HG03066 (cell line): ENCODE data around the gene MAP2K6.

ENCODE experiments used
- ATAC-seq: cut with Tn5 transposase; IDR thresholded peaks from one replicate; pipeline ENCODE4 v1.9.1; 2021; ENCODE audit warnings: low read depth; ENCODE audit not compliant: unreplicated experiment

The MAP2K6 gene

DNA sequence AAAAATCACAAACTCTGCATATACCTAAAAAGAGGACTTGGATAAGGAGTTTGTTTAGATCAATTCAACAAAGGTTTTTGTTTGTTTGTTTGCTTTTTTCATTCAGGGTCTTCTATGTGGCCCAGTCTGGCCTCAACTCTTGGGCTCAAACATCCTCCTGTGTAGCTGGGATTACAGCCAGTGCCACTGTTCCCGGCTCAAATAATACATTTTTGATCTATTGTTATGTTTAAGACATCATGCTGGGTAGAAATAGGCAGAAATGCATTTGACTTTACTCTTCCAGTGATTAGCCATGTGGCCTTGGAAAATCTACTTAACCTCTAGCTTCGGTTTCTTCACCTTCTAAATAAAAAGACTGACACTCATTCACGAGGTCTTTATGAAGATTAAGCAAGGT, 11.5 kb downstream of the MAP2K6 start:
- no peak for ATAC-seq

DNA sequence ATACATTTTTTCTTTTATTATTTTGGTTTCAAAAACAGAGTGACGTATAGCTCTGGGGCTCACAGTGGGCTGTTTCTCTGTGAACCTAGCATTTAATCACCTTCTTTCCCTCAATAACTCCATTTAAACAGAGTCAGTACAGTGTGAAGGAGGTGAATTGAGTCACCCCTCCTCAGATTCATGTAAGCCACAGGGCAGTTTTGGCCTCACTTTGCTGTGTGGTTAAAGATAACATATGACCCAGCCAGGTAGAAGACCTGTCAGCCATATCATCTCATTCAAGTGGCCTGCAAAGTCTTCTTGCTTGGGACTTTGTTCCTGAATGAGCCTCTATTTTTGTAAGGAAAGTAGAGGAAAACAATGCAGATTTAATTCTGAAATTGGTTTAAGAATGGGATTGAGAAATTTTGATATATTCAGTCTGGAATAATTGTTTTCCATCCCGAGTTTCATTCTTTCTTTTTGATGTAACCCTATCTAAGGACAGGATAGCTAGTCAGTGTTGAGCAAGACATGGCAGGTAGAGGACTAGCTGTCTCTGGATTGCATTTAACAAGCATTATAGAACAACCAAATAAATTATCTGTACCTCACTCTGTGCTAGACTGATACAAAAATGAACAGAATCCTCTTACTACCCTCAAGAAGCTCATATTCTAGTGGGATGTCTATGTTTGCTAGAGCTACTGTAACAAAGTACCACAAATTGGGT, 13.1 kb downstream of the MAP2K6 start:
- no peak for ATAC-seq

DNA sequence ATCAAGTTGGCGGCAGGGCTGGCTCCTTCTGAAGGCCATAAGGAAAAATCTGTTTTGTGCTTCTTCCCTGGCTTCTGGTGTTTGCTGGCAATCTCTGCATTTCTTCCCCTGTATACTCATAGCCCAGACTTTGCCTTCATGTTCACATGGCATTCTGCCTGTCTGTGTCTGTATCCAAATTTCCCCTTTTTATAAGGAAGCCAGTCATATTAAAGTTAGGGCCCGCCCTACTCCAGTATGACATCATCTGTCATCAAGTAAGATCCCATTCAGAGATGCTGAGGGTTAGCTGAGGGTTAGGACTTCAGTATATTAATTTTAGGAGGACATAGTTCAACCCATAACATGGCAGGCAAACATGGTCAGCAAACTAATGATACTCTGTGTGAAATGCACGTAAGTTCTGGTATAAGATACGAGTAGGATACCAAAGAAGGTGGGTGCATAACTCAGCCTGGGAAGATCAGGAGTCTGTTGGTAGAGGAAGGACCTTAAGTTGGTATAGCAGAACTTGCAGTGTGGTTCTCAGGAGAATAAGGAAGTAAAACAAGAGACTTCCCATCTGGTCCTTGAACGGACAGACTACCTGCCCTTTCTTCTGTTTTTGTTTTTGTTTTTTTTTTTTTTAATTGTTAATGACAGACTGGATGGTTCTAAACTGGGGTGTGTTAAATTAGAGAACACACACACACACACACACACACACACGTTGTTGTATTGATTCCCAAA, 13.9 kb downstream of the MAP2K6 start:
- ATAC-seq = no peak

DNA sequence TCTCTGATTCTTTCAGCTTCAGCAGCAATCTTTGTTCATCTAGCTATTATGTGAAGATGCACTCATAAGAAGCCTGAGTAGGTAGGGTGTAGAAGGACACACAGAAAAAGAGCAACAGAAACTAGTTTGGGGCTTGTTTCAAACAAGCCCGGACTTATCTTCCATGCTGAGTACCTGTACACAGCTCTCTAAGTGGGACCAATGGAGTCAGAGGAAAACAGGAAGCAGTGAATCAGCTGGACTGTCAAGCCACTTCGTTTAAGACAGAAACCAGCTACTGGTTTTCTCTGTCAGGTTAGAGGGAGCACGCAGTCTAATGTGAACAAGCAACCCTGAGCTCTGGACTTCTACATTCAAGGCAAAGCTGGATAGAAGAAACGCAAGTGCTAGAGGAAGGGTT, 16.0 kb downstream of the MAP2K6 start:
- peak; percentile 60 for ATAC-seq

DNA sequence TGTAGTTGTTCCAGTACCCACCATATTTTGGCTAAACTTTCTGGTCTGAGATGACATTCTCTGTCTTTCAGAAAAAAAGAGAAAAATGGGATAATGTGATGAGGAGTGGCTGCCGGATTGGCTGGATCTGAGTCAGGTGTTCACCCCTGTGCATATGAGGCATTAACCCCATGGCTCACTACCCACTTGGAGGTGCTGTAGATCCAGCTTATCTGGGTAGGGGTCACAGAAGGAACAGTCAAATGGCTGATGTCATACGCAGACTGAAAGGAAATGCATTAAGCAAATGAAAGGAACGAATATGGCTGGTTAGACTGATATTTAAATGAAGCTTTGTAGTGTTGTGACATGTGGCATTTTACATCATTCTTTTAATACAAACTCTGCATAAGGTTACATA, 17.3 kb downstream of the MAP2K6 start:
- ATAC-seq = no peak

DNA sequence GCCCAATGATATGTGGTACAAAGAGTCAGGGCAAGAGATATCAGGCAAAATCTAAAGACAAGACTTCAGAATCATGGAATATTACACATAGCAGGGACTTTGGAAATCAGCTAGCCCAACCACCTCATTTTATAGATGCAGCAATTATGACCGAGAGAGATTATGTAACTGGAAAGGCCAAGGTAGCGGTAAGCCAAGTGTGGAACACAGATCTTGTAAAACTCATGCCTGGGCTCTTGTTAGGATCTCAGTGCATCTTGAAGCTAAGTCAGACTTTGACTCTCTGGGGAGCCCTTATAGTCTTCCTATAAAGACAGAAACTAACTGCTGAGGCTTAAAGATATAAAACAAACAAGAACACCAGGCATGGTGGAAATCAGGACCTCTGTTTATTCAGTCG, 18.6 kb downstream of the MAP2K6 start:
- ATAC-seq = no peak

DNA sequence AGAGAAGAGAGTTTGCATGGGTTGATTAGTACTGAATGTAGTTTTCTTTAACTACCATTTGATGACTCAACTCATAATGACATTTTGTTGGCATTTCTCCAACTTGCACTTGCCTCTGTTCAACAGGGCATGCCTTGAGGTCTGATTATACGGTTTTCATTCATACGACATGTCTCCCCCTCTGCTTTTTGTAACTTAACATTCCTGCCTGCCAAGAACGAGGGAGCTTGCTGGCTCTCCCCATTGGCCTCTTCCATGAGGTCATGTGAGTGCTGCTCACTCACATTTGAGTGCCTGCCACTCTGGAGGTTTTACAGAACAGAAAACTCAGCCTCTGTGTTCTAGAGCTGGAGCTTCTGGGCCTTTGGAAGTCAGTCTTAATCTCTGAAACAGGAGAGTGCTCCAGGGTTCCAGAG, 19.7 kb downstream of the MAP2K6 start:
- no peak for ATAC-seq

DNA sequence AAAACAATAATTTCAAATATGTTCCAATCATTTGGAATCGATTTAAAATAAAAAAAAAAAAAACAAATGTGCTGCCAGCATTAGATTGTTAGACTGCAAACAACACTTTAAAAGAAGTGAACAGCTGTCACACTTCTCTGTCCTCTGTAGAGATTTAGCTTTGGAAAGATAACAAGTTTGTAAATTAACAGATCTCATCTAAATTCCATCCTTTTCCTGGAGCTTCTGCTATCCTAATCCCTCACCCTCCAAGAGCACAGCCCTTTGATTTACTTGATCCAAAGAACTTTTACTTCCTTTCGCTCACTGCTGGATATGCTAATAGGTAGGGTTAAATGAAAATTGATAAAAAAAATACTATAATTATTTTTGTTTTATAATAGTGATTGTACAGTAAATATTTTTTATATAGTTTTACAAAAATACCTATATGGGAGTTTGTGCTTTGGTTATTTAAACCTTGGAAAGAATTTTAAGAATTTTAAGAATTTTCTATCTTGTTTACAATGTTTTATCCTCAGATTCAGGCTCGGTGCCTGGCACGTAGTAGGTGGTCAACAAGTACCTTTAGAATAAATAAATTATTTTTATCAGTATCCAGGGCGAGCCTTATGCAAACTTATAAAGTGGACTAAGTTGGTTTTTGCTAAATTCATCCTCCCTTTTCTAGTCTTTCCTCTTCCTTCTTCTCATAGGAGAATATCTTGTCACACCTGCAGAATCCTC, 21.6 kb downstream of the MAP2K6 start:
- no peak for ATAC-seq

DNA sequence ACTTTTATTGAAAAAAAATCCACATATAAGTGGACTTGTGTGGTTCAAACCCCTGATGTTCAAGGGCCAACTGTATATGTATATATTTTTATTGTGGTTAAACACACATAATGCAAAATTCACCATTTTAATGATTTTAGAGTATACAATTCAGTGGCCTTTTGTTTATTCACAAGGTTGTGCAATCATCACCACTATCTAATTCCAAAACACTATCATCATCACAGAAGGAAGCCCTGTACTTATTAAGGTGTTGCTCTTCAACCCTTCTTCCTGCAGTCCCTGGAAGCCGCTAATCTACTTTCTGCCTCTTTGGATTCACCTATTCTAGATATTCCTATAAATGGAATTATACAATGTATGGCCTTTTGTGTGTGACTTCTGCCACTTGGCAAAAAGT, 23.0 kb downstream of the MAP2K6 start:
- ATAC-seq = no peak

DNA sequence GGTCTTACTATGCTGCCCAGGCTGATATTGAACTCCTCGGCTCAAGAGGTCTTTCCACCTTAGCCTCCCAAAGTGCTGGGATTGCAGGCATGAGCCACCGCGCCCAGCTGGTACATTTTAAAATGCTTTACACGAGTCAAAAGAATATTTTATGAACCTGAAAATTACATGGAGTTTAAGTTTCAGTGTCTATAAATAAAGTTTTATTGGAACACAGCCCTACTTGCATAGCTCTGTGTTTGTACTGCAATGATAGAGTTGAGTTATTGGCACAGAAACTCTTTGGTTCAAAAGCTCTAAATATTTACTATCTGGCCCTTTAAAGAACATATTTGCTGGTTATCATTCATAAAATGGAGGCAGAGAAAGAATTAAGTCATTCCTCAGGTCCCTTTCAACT, 24.3 kb downstream of the MAP2K6 start:
- no peak for ATAC-seq

DNA sequence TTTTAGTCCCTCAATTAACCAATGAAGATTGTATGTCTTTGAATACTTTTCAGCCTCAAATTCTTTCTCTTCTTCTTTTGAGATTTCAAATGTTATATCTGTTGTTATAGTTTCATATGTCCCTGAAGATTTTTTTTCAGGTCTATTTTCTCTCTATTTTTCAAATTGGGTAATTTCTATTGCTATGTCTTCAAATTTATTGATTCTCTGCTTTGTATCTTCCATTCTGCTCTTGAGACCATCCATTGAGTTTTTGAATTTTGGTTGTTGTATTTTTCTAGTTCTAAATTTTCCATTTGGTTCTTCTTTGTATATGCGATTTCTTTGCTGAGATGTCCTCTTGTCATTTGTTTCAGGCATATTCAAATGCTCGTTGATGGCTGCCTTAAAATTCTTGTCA, 26.7 kb downstream of the MAP2K6 start:
- no peak for ATAC-seq

DNA sequence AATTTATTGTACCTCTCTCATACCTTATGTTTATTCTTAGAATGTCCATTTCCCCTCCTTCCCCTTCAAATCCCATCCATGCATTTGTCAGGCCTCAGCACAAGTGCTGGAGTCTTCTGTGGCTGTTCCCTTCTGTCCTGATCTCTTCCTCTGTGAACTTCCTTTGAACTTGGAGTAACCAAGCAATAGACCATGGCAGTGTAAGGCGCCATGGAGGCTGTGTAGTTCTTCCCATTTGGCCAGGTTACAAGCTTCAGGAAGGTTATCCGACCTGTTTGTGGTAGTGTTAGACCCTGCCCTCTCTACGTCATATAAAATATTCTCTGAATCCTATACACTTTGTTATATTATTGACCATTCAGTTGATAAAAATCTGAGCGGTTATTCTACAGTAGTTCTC, 28.6 kb downstream of the MAP2K6 start:
- no peak for ATAC-seq

DNA sequence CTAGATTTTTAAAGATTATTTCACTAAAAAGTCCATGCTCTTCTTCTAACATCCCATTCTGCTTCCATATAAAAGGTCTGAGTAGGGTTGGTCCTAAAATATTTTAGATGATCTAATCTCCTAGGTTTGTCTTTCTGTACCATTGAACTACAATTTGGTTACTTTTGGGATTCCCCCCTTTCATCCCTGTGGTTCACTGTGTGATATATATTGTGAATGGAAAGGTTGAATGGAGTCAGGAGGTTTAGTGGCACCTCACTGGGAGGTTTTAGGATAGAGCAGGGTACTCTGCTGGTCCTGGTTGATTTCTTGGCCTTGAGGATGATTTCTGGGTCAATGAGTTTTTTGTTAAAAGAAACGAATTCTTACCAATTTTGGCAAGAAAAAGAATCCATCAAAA, 29.5 kb downstream of the MAP2K6 start:
- no peak for ATAC-seq

DNA sequence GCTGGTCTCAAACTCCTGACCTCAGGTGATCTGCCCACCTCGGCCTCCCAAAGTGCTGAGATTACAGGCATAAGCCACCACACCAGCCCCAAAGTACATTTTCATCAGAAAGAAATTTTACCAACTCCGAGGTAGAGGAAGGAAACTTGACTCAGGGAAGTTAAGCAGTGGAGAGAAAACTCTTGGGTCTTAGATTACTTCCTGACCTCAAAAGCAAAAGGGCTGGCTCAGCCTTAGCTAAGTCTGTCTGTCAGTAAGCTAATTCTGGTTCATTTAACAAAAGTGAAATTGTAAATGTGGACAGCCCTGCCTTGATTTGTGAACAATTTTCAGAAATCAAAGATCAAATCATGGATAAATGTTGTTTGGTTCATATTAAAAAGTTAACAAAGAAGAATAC, 30.6 kb downstream of the MAP2K6 start:
- no peak for ATAC-seq

DNA sequence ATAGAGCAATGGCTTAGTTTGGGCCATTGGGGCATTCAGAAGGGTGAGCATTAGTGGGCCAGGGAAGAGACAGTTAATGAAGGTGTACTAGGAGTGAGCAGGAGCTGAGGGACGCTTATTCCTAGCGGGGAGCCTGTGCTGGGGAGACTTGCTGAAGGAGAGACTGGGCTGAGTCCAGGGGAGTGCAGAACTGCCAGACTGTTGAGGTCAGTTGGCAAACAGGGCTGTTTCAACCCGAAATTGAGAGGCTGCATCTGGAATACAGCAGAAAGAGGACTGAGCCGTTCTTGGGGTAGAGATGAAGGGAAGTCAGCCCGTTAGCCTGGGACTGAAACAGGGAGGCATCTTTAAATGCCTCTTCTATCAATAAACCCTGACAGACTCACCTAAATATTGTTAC, 33.2 kb downstream of the MAP2K6 start:
- ATAC-seq = no peak

DNA sequence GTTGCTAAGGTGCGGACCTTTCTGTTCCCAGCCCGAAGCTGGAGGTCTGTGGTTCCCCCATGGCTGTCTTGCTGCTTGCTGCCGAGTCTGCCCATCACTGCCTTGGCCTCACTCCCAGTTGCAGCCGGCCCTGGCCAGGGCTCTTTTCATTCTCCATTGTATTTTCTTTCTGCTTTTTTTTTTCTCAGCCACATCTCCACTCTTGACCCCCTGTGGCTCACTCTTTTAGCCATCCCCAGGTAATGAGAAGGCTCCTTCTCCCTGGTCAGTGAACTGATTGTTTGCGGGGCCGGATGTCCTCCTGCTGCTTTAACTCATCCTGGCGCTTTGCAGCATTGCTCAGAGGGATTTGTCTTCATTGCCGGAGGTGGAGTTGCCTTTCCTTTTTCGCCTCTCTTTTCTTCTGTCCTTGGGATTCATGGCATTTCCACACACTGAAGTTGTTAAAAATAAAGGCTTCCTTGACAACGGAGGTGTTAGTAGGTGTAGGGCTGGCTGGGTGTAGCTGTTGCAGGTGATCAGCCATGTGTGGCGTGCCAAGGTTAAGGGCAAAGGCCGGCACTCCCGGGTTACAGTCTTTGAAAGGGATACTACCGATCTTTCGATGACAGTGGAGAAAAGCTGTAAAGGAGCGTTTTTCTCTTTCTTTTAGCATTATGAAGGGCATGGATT, 34.1 kb downstream of the MAP2K6 start:
- ATAC-seq = no peak

DNA sequence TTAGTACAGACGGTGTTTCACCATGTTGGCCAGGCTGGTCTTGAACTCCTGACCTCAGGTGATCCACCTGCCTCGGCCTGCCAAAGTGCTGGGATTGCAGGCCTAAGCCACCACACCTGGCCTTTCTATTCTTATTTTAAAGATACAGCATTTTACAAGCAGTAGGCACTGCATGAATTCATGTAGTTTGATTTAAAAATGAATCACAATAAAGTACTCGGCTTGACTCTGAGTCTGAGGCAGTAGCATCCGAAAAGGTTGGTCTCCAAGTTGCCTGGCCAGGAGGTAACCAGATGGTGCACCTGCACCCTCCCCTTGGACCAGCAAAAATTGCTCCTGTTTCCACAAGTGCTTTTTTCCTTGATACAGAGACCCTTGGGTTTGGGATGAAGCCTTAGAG, 35.6 kb downstream of the MAP2K6 start:
- ATAC-seq = no peak

DNA sequence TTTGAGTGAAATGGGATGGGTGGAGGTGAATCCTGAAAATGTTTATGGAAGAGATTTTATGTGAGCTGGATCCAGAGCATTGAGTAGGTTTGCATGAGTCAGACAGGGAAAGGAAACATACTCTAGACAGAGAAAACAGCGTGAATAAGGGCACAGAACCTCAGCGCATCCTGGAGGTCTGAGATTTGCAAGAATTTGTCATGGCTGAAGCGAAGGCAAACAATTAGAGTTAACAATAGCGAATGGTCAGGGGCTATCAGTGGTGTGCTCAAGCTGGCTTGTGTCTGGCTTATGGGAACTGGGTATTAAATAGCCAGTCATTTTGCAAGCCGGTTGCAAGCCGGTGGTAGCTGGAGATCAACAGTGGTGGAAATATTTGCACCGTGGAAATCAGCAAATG, 36.4 kb downstream of the MAP2K6 start:
- peak; percentile 4 for ATAC-seq

DNA sequence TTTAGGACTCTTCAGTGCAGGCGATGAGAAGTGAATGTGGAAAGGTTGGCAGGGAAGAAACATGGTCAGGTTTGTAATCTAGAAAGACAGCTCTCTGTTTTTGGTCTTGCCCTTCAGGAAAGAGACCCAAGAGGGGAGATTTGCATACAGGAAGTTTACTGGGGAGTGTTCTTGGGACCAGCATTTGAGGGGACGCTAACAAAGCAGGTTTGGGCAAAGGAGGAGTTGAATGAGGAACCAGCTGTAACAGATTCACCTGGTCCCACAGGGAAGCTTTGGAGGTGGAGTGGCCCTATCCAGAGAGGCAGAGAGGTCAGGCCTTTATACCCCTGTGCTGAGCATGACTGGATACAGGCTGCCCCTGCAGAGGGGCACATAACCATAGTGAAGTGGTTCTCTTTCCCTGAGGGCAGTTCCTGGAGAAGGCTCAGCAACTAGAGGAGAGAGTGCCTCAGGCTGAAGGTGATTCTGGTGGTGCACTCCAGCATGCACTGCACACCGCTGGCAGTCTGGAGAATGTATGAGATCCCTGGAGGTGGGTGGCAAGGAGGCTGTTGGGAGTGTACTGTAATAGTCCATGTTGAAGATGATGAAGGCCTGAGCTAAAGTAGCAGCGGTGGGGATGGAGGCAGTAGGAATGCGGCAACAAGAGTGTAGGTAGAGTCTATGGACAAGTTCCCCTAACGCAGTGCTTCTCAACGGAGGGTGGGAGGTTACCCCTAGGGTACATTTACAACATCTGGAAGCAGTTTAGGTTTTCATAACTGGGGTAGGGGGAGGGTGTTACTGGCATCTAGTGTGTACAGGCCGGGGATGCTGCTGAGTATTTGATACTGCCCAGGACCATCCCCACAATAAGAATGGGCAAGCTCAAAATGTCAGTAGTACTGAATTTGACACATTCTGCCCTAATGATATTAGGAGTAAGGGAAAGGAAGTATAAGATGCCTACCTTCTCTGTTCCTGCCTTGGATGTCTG, 37.2 kb downstream of the MAP2K6 start:
- peak; percentile 75 for ATAC-seq

DNA sequence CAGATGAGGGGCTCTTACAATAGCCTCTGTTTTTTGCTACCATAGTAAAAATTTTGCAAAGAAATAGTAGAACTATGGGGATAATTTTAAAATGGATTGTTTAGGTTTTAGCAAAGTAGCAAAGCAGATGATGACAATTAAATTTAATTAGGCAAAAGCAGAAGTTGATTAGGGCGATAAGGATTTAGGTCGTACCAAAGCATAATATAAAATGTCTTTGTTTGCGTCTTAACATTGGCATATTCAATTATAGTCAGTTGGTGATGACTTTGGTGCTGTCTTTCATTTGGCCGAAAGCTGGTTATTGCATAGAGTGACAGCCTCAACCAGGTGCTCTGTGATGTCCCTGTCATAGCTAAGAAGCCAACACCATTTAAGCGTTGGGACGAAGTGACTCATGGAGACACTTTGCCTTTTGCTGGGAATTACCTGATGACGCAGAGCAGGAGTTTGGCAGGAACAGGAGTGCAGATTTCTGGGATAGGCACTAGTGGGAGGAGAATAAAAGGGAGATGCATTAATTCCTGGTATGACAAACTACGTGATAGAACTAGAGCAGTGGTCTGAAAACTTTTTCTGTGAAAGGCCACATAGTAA, 38.3 kb downstream of the MAP2K6 start:
- ATAC-seq = no peak
